Bone marrow (tissue), 2 donors: ENCODE data around the gene GNG13.

Source experiments
- DNase-seq, 2 donors: peaks; one replicate each; lab custom pipeline; 2025; lab: John Stamatoyannopoulos, UW

GNG13 gene

GRCh38 chr16:794091-794822 lies 6.3 kb downstream of the GNG13 start:
- DNase-seq: no peak

- DNase-seq: no peak
Observed at GRCh38 chr16:793414-793813, 7.1 kb downstream of the GNG13 start.

- DNase-seq: no peak
Observed at GRCh38 chr16:792221-792995, 8.1 kb downstream of the GNG13 start.

- no peak for DNase-seq
Observed at GRCh38 chr16:791131-791530, 9.4 kb downstream of the GNG13 start.

- DNase-seq: no peak
Observed at GRCh38 chr16:790086-790485, 10.4 kb downstream of the GNG13 start.

- DNase-seq: no peak
Observed at GRCh38 chr16:789191-789850, 11.2 kb downstream of the GNG13 start.

- peak; percentile 54 to 70 for DNase-seq
Observed at GRCh38 chr16:788399-789126, 12.0 kb downstream of the GNG13 start, which contains the start of gene CHTF18. CHTF18 (plus strand) TSS chr16:788620; CDS start chr16:788685, 65 bp downstream.

- no peak for DNase-seq
Observed at GRCh38 chr16:787978-788398, 12.5 kb downstream of the GNG13 start, which contains the start of gene RPUSD1. RPUSD1 (minus strand) TSS chr16:788381; CDS start chr16:787737, 644 bp downstream.

GRCh38 chr16:787321-787966 lies 13.1 kb downstream of the GNG13 start:
- DNase-seq: no peak

GRCh38 chr16:785563-786535 lies 14.7 kb downstream of the GNG13 start:
- peak in 1 of 2 donors; percentile 40 for DNase-seq

- no peak for DNase-seq
Observed at GRCh38 chr16:784431-784830, 16.1 kb downstream of the GNG13 start.

- DNase-seq: no peak
Observed at GRCh38 chr16:783404-784161, 17.0 kb downstream of the GNG13 start.

- DNase-seq: no peak
Observed at GRCh38 chr16:782766-783403, 17.6 kb downstream of the GNG13 start.

GRCh38 chr16:782258-782657 lies 18.3 kb downstream of the GNG13 start:
- no peak for DNase-seq

- DNase-seq: no peak
Observed at GRCh38 chr16:781346-782010, 19.1 kb downstream of the GNG13 start.

- DNase-seq: no peak
Observed at GRCh38 chr16:780296-780695, 20.2 kb downstream of the GNG13 start.

- DNase-seq: no peak
Observed at GRCh38 chr16:779561-779960, 21.0 kb downstream of the GNG13 start.

GRCh38 chr16:778909-779527 lies 21.5 kb downstream of the GNG13 start:
- DNase-seq: no peak
